K562 (cell line): ENCODE data around the gene UBE2K.

ENCODE experiments used
- GABPB1 ChIP-seq: sonication (generic); formaldehyde crosslinking; IDR thresholded peaks from 2 replicates; pipeline ENCODE4 v1.8.0; 2022; ENCODE audit warnings: mild to moderate bottlenecking, missing genetic modification reagents
- TBP ChIP-seq: optimal IDR thresholded peaks from 2 replicates; pipeline ENCODE3; 2011; ENCODE audit warnings: low read depth, low read length, improper control_type of control experiment
- ZNF282 ChIP-seq: sonication (generic); formaldehyde crosslinking; IDR thresholded peaks from 2 replicates; pipeline ENCODE4 v1.8.1; 2023; ENCODE audit warnings: missing genetic modification reagents

DNA sequence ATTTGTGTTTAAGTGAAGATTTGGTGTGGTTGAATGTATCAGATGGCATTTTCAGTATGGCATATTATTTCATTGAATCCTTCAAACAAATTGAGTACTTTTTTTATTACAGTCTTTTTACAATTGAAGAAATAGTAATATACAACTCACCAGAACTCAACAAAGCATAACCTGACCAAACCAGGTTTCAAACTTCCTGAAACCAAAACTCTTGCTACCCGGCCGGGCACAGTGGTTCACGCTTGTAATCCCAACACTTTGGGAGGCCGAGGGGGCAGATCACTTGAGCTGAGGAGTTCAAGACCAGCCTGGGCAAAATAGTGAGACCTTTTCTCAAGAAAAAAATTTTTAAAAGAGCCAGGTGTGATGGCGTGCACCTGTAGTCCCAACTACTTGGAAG, 94.2 kb downstream of the UBE2K start:
- TF ChIP-seq GABPB1 (CRISPR knock-in tag): no peak
- no peak for TF ChIP-seq ZNF282 (CRISPR knock-in tag)
- TF ChIP-seq TBP: no peak
